Measurements from ENCODE around the gene XAGE3. TPM values are rescaled to one million over a fixed set of nuclear protein-coding genes. Genes with fewer than 3 reads are reported as not detected.
A peak's percentile ranks its signal among the peaks of the same experiment; 100 is the strongest.
"Not testable (repeated sequence)": the region's sequence is repeated elsewhere in the genome, so short reads cannot be mapped to it uniquely, and the experiment has no call there.

The XAGE3 gene
- total and polyA plus RNA-seq, 4 donors, result 0.61 TPM; not detected in 3

DNA sequence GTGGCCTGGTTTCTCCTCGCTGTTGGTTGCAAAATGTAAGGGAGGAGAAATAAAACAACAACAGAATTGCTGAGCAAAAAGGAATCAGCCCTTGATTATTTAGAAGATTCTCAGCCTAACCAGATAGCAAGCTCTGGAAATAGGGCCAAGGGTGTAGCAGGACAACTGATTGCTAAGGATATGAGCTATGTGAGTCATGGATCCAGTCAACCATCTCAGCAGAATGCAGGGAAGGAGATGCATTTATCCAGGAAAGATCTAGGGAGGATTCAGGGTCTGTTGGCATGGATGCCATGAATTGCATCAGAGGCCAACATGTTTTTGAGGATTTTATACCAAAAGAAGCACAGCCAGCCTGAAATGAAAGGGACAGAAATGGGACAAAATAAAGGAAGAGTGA, 2.2 kb upstream of the XAGE3 start:
- peaks cover 0 to 2% (median 0%) of the 10 kb centered on the region in 4 donors for H3K4me1 ChIP-seq (ENCODE audit: control insufficient read depth in 4 of 4, insufficient read depth in 4 of 4, low read length in 3 of 4)
- no peak overlapping the region for H3K4me3 ChIP-seq (ENCODE audit: low read depth in 1 of 3, low read length in 3 of 3)
- TF ChIP-seq, protein P1, sequence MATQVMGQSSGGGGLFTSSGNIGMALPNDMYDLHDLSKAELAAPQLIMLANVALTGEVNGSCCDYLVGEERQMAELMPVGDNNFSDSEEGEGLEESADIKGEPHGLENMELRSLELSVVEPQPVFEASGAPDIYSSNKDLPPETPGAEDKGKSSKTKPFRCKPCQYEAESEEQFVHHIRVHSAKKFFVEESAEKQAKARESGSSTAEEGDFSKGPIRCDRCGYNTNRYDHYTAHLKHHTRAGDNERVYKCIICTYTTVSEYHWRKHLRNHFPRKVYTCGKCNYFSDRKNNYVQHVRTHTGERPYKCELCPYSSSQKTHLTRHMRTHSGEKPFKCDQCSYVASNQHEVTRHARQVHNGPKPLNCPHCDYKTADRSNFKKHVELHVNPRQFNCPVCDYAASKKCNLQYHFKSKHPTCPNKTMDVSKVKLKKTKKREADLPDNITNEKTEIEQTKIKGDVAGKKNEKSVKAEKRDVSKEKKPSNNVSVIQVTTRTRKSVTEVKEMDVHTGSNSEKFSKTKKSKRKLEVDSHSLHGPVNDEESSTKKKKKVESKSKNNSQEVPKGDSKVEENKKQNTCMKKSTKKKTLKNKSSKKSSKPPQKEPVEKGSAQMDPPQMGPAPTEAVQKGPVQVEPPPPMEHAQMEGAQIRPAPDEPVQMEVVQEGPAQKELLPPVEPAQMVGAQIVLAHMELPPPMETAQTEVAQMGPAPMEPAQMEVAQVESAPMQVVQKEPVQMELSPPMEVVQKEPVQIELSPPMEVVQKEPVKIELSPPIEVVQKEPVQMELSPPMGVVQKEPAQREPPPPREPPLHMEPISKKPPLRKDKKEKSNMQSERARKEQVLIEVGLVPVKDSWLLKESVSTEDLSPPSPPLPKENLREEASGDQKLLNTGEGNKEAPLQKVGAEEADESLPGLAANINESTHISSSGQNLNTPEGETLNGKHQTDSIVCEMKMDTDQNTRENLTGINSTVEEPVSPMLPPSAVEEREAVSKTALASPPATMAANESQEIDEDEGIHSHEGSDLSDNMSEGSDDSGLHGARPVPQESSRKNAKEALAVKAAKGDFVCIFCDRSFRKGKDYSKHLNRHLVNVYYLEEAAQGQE (IDR thresholded peaks at IDR 0.05), result no peak
- TF ChIP-seq, protein P2, sequence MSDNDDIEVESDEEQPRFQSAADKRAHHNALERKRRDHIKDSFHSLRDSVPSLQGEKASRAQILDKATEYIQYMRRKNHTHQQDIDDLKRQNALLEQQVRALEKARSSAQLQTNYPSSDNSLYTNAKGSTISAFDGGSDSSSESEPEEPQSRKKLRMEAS (IDR thresholded peaks at IDR 0.05), result no peak
- TF ChIP-seq FOXA1 (IDR thresholded peaks at IDR 0.05), result no peak
- TF ChIP-seq, protein P3, sequence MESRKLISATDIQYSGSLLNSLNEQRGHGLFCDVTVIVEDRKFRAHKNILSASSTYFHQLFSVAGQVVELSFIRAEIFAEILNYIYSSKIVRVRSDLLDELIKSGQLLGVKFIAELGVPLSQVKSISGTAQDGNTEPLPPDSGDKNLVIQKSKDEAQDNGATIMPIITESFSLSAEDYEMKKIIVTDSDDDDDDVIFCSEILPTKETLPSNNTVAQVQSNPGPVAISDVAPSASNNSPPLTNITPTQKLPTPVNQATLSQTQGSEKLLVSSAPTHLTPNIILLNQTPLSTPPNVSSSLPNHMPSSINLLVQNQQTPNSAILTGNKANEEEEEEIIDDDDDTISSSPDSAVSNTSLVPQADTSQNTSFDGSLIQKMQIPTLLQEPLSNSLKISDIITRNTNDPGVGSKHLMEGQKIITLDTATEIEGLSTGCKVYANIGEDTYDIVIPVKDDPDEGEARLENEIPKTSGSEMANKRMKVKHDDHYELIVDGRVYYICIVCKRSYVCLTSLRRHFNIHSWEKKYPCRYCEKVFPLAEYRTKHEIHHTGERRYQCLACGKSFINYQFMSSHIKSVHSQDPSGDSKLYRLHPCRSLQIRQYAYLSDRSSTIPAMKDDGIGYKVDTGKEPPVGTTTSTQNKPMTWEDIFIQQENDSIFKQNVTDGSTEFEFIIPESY (IDR thresholded peaks at IDR 0.05), result no peak
- no peak for TF ChIP-seq JUND (IDR thresholded peaks at IDR 0.05)
- no peak for TF ChIP-seq NR2F2 (IDR thresholded peaks at IDR 0.05)
- no peak overlapping the region for H3K9ac ChIP-seq (ENCODE audit: low read depth in 1 of 2, low read length in 2 of 2)
- H3K36me3 ChIP-seq (ENCODE audit: control insufficient read depth in 4 of 4, insufficient read depth in 3 of 4, low read depth in 1 of 4, low read length in 3 of 4), result no peaks in the 10 kb centered on the region
- H3K9me3 ChIP-seq (ENCODE audit: control insufficient read depth in 4 of 4, low read length in 3 of 4), result no peaks in the 10 kb centered on the region
- no peak overlapping the region for H3K27ac ChIP-seq (ENCODE audit: low read depth in 1 of 2, low read length in 2 of 2)
- DNase-seq (ENCODE audit: low spot score), result no peak
- 96% methylated on average over 1 of the region's 1 CpG for WGBS
- peaks cover 0 to 5% (median 0%) of the 10 kb centered on the region in 4 donors for H3K27me3 ChIP-seq (ENCODE audit: control insufficient read depth in 4 of 4, insufficient read depth in 4 of 4, low read length in 3 of 4)

DNA sequence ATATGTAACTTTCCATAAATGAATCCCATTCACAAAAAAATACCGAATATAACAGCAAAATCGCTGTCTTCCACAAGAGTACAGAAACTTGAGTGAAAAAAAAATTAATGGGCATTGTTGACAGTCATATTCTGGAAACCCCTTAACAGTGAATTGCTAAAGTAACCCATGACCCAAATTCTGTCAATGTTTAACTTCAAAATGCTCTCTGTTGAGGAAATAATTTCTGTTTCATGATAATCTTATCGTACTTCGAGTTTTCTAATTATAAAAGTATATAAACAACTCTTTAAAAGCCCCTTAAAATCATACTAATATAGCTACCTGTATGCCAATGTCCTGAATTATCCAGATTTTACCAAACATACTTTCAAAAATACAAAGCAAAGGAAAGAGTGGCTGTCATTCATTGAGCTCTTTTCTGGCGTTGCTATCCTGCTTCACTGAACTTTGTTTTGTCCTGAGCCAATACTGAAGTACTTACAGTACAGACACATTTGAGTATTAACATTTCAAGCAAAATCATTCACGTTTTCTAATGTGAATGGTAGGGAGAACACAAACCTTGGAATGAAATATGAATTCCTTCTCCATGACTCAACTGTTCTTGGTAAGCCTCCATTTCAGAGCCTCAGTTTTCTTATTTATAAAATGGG, 2.4 kb downstream of the XAGE3 start:
- DNase-seq (ENCODE audit: low spot score), result no peak
- H3K27me3 ChIP-seq (ENCODE audit: control insufficient read depth in 4 of 4, insufficient read depth in 4 of 4, low read length in 3 of 4), result peaks cover 0 to 5% (median 0%) of the 10 kb centered on the region in 4 donors
- H3K9me3 ChIP-seq (ENCODE audit: control insufficient read depth in 4 of 4, low read length in 3 of 4), result no peaks in the 10 kb centered on the region
- H3K4me1 ChIP-seq (ENCODE audit: control insufficient read depth in 4 of 4, insufficient read depth in 4 of 4, low read length in 3 of 4), result peaks cover 0 to 3% (median under 1%) of the 10 kb centered on the region in 4 donors
- H3K27ac ChIP-seq (ENCODE audit: low read depth in 1 of 2, low read length in 2 of 2), result peak overlapping the region; percentile 15 to 19
- TF ChIP-seq, protein P1 (IDR thresholded peaks at IDR 0.05), result no peak
- TF ChIP-seq SP1 (IDR thresholded peaks at IDR 0.05) (peak; percentile 53), HNF4A (conservative IDR thresholded peaks at IDR 0.05) (peak; percentile 26 to 27), YY1 (IDR thresholded peaks at IDR 0.05) (no peak), NR2F2 (IDR thresholded peaks at IDR 0.05) (no peak), RXRA (IDR thresholded peaks at IDR 0.05) (peak; percentile 15 to 17), FOXA2 (IDR thresholded peaks at IDR 0.05) (no peak), TAF1 (conservative IDR thresholded peaks at IDR 0.05) (no peak), JUND (IDR thresholded peaks at IDR 0.05) (no peak)
- TF ChIP-seq, protein P4, sequence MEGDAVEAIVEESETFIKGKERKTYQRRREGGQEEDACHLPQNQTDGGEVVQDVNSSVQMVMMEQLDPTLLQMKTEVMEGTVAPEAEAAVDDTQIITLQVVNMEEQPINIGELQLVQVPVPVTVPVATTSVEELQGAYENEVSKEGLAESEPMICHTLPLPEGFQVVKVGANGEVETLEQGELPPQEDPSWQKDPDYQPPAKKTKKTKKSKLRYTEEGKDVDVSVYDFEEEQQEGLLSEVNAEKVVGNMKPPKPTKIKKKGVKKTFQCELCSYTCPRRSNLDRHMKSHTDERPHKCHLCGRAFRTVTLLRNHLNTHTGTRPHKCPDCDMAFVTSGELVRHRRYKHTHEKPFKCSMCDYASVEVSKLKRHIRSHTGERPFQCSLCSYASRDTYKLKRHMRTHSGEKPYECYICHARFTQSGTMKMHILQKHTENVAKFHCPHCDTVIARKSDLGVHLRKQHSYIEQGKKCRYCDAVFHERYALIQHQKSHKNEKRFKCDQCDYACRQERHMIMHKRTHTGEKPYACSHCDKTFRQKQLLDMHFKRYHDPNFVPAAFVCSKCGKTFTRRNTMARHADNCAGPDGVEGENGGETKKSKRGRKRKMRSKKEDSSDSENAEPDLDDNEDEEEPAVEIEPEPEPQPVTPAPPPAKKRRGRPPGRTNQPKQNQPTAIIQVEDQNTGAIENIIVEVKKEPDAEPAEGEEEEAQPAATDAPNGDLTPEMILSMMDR (IDR thresholded peaks at IDR 0.05; ENCODE audit: low read depth, low read length, missing input control), result no peak
- TF ChIP-seq, protein P5, sequence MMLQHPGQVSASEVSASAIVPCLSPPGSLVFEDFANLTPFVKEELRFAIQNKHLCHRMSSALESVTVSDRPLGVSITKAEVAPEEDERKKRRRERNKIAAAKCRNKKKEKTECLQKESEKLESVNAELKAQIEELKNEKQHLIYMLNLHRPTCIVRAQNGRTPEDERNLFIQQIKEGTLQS (IDR thresholded peaks at IDR 0.05), result no peak
- H3K9ac ChIP-seq (ENCODE audit: low read depth in 1 of 2, low read length in 2 of 2), result no peak overlapping the region
- no peaks in the 10 kb centered on the region for H3K36me3 ChIP-seq (ENCODE audit: control insufficient read depth in 4 of 4, insufficient read depth in 3 of 4, low read depth in 1 of 4, low read length in 3 of 4)
- 21% methylated on average over 6 of the region's 6 CpGs for WGBS
- H3K4me3 ChIP-seq (ENCODE audit: low read depth in 1 of 3, low read length in 3 of 3), result no peak overlapping the region

DNA sequence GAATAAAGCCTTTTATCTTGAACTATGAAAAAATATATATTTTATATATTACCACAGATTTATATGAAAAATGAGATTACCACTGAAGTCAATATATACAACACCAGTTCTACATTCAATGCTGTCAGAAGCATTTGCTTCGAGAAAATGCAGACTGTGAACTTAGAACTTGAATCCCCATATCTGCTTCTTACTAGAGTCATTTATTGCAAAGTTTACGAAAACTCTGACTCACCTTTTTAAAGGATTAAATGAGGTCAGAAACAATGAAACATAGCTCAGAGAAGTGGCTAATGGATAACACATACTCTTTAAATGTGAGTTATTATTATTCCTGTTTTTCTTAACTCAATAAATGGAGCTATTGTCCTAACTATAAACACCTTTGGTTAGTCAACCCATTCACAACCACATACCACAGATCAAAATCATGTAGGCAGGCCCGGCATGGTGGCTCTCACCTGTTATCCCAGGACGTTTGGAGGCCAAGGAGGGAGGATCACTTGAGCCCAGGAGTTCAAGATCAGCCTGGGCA, 10.8 kb downstream of the XAGE3 start:
- 65% methylated on average over 4 of the region's 4 CpGs for WGBS
- H3K4me3 ChIP-seq (ENCODE audit: low read depth in 1 of 3, low read length in 3 of 3); H3K9ac ChIP-seq (ENCODE audit: low read depth in 1 of 2, low read length in 2 of 2); H3K4me1 ChIP-seq (ENCODE audit: control insufficient read depth in 4 of 4, insufficient read depth in 4 of 4, low read length in 3 of 4); H3K27me3 ChIP-seq (ENCODE audit: control insufficient read depth in 4 of 4, insufficient read depth in 4 of 4, low read length in 3 of 4); H3K9me3 ChIP-seq (ENCODE audit: control insufficient read depth in 4 of 4, low read length in 3 of 4); H3K27ac ChIP-seq (ENCODE audit: low read depth in 1 of 2, low read length in 2 of 2); DNase-seq (ENCODE audit: low spot score); H3K36me3 ChIP-seq (ENCODE audit: control insufficient read depth in 4 of 4, insufficient read depth in 3 of 4, low read depth in 1 of 4, low read length in 3 of 4): not testable (repeated sequence)

Data from liver (tissue), 9 donors.